ENCODE results near the gene TMEM97. TPM values are rescaled to one million over a fixed set of nuclear protein-coding genes. Genes with fewer than 3 reads are reported as not detected.

Gene TMEM97
- total and polyA plus RNA-seq, 9 of the 15 experiments (the other 6 are each of a cell fraction or from before 2014, with no cell fraction given): 34.6 to 121 (median 76.0) TPM

DNA sequence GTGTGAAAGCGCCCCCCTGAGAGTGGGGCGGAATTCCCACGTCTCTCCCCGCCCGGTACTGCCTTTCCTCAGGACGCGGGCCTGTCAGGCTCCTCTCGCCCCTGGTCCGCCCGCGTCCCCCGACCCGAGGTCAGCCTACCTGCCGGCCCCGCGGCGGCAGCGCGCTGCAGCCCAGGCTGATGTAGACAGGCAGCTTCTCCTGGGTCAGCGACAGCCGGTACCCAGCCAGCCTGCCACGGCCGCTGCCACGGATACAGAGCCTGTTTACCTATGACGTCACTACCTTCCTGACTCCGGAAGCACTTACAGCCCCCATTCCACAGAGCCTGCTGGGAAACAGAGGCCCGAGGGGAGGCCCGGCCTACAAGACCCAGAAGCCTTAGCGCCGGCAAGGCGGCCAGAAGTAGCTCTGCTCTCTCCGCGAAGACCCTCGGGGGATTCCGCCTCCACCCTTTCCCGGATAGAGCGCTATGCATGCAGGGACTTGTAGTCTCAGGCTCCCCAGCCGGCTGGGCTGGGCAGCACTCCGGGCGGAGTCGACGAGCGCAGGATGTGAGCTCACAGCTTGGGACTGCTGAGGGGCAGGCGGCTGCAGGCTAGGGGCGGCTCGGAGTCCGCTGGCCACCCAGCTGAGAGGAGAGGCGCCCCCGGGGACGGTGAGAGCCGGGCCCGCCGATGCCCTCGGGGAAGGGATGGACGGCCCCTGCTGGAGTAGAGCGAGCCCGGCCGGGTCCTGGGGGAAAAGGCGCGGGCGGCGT lies 16.4 kb downstream of the TMEM97 start, which contains the start of the genes IFT20 and TNFAIP1:
TSS of gene IFT20 (minus strand) at position 272 of the 758 bp plus-strand sequence. CDS start 3,487 bp downstream, outside the sequence.
TSS of gene TNFAIP1 (plus strand) at position 561 of the 758 bp plus-strand sequence. CDS start 3,761 bp downstream, outside the sequence.
- FAIRE-seq (peak; percentile 100), DNase-seq (ENCODE audit: extremely low read depth in 1 of 4, low spot score in 3 of 4) (peak; percentile 91 to 99 (median 94)), ATAC-seq (peak; percentile 98)
- Histone ChIP-seq H3K9ac (ENCODE audit: insufficient read depth in 1 of 2, low read depth in 2 of 2, low read length in 2 of 2) (peak within 1 kb of the TSS; percentile 75 to 92), H3K36me3 (ENCODE audit: control insufficient read depth, insufficient read depth, low read length) (peaks cover 23% of the 10 kb centered on the region; the same call in 2 of the 3 replicates), H3K4me2 (ENCODE audit: insufficient read depth, low read length) (peak within 1 kb of the TSS; percentile 98), H4K20me1 (replicated peaks; ENCODE audit: control insufficient read depth, insufficient read depth, low read length) (peaks cover 14% of the 10 kb centered on the region), H2AFZ (ENCODE audit: low read depth, low read length) (peak within 1 kb of the TSS; percentile 88), H3K27ac (ENCODE audit: extremely low read depth, low read depth, low read length) (peak within 1 kb of the TSS; percentile 65), H3K9me3 (replicated peaks; ENCODE audit: control insufficient read depth, insufficient read depth, low read depth, low read length) (no peaks in the 10 kb centered on the region), H3K79me2 (ENCODE audit: control insufficient read depth, insufficient read depth, low read length) (peaks cover 33% of the 10 kb centered on the region), H3K4me1 (replicated peaks in 1 of 2; ENCODE audit: control insufficient read depth in 2 of 2, insufficient read depth in 2 of 2, low read length in 2 of 2) (peaks cover 19 to 20% of the 10 kb centered on the region in 2 experiments; a peak in 4 of 5 replicates), H3K4me3 (peak within 1 kb of the TSS; percentile 95), H3K27me3 (ENCODE audit: control insufficient read depth in 2 of 2, insufficient read depth in 2 of 2, low read length in 2 of 2) (no peaks in the 10 kb centered on the region), H3K9me1 (ENCODE audit: control insufficient read depth, insufficient read depth, low read length) (no peaks in the 10 kb centered on the region)
- ChIA-PET CTCF (ENCODE audit: low intra/inter-chr PET ratio) (no interaction called here), POLR2A (interaction anchor here (0.7 to 6.5 kb wide), 16 partner anchors 8 to 129 kb away, joined by 3 to 62 read pairs (median 5); partner anchors contain the start of genes POLDIP2, SARM1 and TMEM97)
- 1% methylated on average over 53 of the region's 62 CpGs for WGBS (ENCODE audit: insufficient coverage, low coverage, missing lambda C conversion rate)
- intact Hi-C loops (cut with micrococcal nuclease) (loop anchor here (2.0 kb wide), 1 partner anchor 17 kb away; the partner anchor contains the start of gene TMEM97), in situ Hi-C loops (cut with MboI) (no loop called here)
- BruUV-seq (replicated peaks): no TSS peak
- TF ChIP-seq, protein P1, sequence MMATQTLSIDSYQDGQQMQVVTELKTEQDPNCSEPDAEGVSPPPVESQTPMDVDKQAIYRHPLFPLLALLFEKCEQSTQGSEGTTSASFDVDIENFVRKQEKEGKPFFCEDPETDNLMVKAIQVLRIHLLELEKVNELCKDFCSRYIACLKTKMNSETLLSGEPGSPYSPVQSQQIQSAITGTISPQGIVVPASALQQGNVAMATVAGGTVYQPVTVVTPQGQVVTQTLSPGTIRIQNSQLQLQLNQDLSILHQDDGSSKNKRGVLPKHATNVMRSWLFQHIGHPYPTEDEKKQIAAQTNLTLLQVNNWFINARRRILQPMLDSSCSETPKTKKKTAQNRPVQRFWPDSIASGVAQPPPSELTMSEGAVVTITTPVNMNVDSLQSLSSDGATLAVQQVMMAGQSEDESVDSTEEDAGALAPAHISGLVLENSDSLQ (IDR thresholded peaks at IDR 0.05): peak; percentile 19; the same call in 1 of the 2 replicates
- TF ChIP-seq SETDB1 (IDR thresholded peaks at IDR 0.05; ENCODE audit: low read length): no peak
- TF ChIP-seq YBX1 (IDR thresholded peaks at IDR 0.05): no peak
- no peak for TF ChIP-seq BACH1 (tag; IDR thresholded peaks at IDR 0.05)
- TF ChIP-seq CHD1 (IDR thresholded peaks at IDR 0.05; ENCODE audit: low read length): no peak
- no peak for TF ChIP-seq TCF7 (IDR thresholded peaks at IDR 0.05; ENCODE audit: borderline replicate concordance)
- no peak for TF ChIP-seq TCF3 (CRISPR knock-in tag; IDR thresholded peaks at IDR 0.05)
- peak; percentile 19 for TF ChIP-seq CTCFL (IDR thresholded peaks at IDR 0.05; ENCODE audit: borderline replicate concordance, insufficient read depth, low read depth, low read length, poor library complexity, severe bottlenecking)
- no peak for TF ChIP-seq ZNF121 (CRISPR knock-in tag; conservative IDR thresholded peaks at IDR 0.05)
- TF ChIP-seq EP300 (IDR thresholded peaks at IDR 0.05; ENCODE audit: low read length): peak; percentile 32; the same call in 1 of the 2 replicates
- TF ChIP-seq ZNF695 (CRISPR knock-in tag; IDR thresholded peaks at IDR 0.05): no peak
- 0 out of 2 replicates have a peak, but pooled peaks have one; percentile 53 for TF ChIP-seq ZNF583 (CRISPR knock-in tag; IDR thresholded peaks at IDR 0.05)
- no peak for TF ChIP-seq IFI16 (CRISPR knock-in tag; IDR thresholded peaks at IDR 0.05)
- no peak for TF ChIP-seq CAMTA2 (CRISPR knock-in tag; conservative IDR thresholded peaks at IDR 0.05)
- 0 out of 2 replicates have a peak, but pooled peaks have one; percentile 51 for TF ChIP-seq XRCC5 (IDR thresholded peaks at IDR 0.05; ENCODE audit: low read depth, low read length)
- TF ChIP-seq, protein P2, sequence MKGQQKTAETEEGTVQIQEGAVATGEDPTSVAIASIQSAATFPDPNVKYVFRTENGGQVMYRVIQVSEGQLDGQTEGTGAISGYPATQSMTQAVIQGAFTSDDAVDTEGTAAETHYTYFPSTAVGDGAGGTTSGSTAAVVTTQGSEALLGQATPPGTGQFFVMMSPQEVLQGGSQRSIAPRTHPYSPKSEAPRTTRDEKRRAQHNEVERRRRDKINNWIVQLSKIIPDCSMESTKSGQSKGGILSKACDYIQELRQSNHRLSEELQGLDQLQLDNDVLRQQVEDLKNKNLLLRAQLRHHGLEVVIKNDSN (CRISPR knock-in tag; IDR thresholded peaks at IDR 0.05): 0 out of 2 replicates have a peak, but pooled peaks have one; percentile 6
- no peak for TF ChIP-seq PURB (CRISPR knock-in tag; IDR thresholded peaks at IDR 0.05; ENCODE audit: low read depth)
- no peak for TF ChIP-seq PCBP2 (IDR thresholded peaks at IDR 0.05; ENCODE audit: low read depth, low read length, poor library complexity, severe bottlenecking)
- TF ChIP-seq MYBL2 (IDR thresholded peaks at IDR 0.05; ENCODE audit: low read depth): no peak
- no peak for TF ChIP-seq MYBL2 (CRISPR knock-in tag; IDR thresholded peaks at IDR 0.05; ENCODE audit: borderline replicate concordance)

Data from K562 (cell line).